Stimulated activated naive CD4-positive, alpha-beta T cell (primary cell): ENCODE data around the gene POMC.
"Not testable (repeated sequence)": the region's sequence is repeated elsewhere in the genome, so short reads cannot be mapped to it uniquely, and the experiment has no call there.

ENCODE experiments used
- DNase-seq, 6 experiments: peaks; one replicate each; lab custom pipeline; 2025; lab: John Stamatoyannopoulos, UW

Gene POMC

GRCh38 chr2:25132693-25133092 lies 35.7 kb downstream of the POMC start:
- no peak for DNase-seq

GRCh38 chr2:25132299-25132635 lies 36.1 kb downstream of the POMC start:
- DNase-seq = no peak

GRCh38 chr2:25131567-25132298 lies 36.6 kb downstream of the POMC start:
- peak in 3 of 6 experiments; percentile 16 to 29 (median 18) for DNase-seq

- no peak for DNase-seq
Measured at GRCh38 chr2:25131253-25131566, 37.2 kb downstream of the POMC start.

- DNase-seq = peak in 1 of 6 experiments; percentile 25
Measured at GRCh38 chr2:25129901-25130520, 38.4 kb downstream of the POMC start.

- DNase-seq = no peak
Measured at GRCh38 chr2:25127646-25128045, 40.7 kb downstream of the POMC start.

GRCh38 chr2:25127071-25127470 lies 41.3 kb downstream of the POMC start:
- not testable (repeated sequence) for DNase-seq

GRCh38 chr2:25125976-25126375 lies 42.4 kb downstream of the POMC start:
- no peak for DNase-seq

GRCh38 chr2:25125189-25125588 lies 43.2 kb downstream of the POMC start:
- DNase-seq = no peak

- DNase-seq = no peak
Measured at GRCh38 chr2:25123682-25124081, 44.7 kb downstream of the POMC start.

- DNase-seq = no peak
Measured at GRCh38 chr2:25122367-25122766, 46.0 kb downstream of the POMC start.

- no peak for DNase-seq
Measured at GRCh38 chr2:25119263-25119662, 49.1 kb downstream of the POMC start.

- no peak for DNase-seq
Measured at GRCh38 chr2:25116956-25117355, 51.4 kb downstream of the POMC start.

GRCh38 chr2:25115902-25116301 lies 52.5 kb downstream of the POMC start:
- no peak for DNase-seq

GRCh38 chr2:25115249-25115883 lies 53.0 kb downstream of the POMC start:
- DNase-seq = no peak

- DNase-seq = no peak
Measured at GRCh38 chr2:25112113-25112512, 56.3 kb downstream of the POMC start.
